NCI-H2227 (cell line): ENCODE data around the gene FXYD2.

Experiments used
- DNase-seq: peaks from one replicate; lab custom pipeline; 2025; ENCODE audit not compliant: unreplicated experiment; lab: John Stamatoyannopoulos, UW

The FXYD2 gene

GRCh38 chr11:117859061-117859460 is 34.5 kb upstream of the FXYD2 start:
- no peak for DNase-seq

GRCh38 chr11:117857734-117858414 is 33.3 kb upstream of the FXYD2 start:
- DNase-seq: no peak

GRCh38 chr11:117855912-117856651 is 31.5 kb upstream of the FXYD2 start:
- peak; percentile 44 for DNase-seq

GRCh38 chr11:117855186-117855845 is 30.8 kb upstream of the FXYD2 start:
- DNase-seq: no peak

GRCh38 chr11:117852309-117852708 is 27.8 kb upstream of the FXYD2 start:
- no peak for DNase-seq

DNA sequence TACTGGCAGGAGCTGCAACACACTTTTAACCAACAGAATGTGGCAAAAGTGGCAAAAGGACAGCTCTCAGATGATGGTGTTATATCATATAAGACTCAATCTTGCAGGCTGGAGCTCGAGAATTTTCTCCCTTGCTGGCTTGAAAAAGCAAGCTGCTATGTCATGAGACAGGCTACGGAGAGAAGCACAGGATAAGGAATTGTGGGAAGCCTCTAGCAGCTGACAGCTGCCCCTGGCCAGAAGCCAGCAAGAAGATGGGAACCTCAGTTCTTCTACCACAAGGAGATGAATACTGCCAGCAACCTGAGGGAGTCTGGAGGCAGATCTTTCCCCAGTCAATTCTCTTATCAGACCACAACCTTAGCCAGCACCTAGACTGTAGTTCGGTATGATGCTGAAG is 27.3 kb upstream of the FXYD2 start:
- DNase-seq: no peak

- peak; percentile 44 for DNase-seq
Observed at GRCh38 chr11:117851106-117851505, 26.6 kb upstream of the FXYD2 start.

DNA sequence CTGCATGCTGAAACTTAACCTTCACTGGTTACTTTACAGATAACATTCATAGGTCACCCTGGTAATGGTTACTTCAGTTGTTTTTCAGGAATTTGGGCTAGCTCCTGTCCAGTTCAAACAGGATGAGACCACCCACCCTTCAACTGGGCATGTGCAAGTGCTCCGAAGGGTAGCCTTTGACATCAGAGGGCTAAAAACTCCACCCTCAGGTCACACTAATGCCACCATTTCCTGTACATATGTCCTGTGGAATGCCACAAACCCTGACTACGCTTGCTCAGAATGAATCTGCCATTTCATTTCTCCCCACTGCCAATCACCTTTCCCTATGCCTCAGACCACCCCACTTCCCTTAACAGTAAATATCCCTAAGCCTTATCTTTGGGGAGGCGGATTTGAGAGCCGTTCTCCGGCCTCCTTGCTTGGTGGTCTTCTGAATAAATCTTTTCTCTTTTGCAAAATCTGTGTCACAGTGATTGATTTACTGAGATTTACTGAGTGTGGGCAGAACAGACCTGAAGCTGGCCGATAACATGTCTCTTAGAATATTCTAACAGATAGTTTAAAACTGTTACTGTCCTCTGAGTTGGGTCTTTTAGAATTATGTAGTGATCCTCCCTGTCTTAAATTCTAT is 25.4 kb upstream of the FXYD2 start:
- DNase-seq: no peak

DNA sequence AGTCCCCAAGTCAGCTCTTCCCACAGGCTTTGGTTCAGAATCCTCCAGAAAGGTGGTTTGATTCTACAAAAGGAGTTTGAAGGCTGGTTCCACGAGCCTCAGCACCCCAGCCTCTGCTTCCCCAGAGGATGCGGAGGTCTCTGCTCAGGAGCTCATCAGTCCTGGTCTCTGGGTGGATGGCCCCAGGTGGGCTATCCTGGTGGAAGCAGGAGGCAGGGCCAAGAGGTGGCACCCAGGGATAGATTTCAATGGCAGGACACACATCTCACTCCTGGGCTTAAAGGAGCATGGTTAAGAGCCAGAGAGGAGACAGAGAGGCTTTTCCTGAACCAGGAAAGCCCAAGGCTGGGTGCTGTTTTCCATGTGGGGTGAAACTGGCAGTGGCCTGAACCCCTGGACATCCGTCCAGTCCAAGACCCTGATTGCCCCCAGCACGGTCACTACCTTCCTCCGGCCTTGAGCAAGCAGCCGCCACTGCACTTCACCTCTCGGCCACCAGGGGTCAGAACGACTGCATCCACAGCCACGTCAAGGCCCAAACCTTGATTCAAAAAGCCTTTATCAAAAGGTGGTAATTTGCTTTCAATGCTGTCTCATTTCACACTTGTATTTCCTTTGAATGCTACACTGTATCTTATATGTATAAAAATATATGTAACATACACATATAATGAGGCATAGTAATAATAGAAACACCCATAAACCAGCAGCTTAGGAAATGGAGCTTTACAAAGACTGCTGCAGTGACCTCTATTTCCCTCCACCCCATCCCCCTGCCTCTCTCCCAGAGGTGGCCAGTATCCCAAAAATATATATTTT is 19.3 kb upstream of the FXYD2 start:
- DNase-seq: peak; percentile 73

GRCh38 chr11:117842131-117842941 is 17.8 kb upstream of the FXYD2 start:
- no peak for DNase-seq

DNA sequence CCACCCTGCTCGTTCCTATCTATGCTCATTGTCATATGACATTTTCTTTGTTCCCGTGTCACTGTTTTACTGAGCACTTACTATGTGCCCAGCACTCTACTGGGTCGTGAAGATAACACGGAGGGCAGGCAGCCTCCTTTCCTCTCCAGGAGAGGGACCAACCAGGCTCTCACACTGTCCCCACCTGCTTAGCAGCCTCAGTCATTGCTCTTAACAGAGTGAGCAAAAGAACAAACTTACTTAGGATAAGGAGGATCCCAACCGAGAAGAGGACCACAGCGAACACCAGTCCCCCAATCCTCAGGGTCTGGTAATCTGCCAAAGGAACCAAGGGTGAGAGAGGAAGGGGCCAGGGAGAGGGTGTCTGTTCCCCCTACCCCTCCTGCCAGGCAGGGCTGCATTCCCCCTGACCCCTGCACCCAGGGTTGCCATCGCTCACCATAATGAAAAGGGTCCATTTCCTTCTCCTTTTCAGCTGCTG is 17.0 kb upstream of the FXYD2 start:
- no peak for DNase-seq

DNA sequence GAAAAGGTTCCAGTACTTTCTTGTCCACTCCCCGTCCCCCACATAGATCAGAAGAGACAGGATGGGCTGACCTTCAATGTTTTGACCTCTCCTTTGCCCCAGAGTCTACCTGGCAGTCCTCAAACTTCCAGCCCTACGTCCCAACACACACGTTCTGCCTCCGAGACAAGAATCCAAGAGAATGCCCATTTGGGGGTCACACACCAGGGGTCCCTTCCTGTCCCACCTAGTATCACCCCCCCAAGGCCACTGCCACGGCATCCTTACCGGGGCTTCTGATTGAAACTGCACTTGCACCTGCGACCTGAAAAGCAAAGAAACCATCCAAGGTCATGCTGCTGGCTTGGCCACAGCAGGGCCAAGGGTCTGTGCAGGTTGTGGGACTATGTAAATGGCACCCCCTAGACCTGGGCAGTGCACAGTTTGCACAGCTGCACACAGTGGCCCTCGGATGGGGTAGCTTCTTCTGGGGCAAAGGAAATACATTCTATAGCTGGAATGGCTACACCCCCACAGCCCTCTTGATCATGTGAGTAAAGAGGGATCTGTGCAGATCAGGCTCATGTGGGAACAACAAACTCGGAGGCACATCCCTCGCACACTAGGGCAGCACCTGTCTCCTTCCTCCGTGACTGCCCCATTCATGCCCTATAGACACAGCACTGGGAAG is 16.5 kb upstream of the FXYD2 start:
- DNase-seq: no peak

DNA sequence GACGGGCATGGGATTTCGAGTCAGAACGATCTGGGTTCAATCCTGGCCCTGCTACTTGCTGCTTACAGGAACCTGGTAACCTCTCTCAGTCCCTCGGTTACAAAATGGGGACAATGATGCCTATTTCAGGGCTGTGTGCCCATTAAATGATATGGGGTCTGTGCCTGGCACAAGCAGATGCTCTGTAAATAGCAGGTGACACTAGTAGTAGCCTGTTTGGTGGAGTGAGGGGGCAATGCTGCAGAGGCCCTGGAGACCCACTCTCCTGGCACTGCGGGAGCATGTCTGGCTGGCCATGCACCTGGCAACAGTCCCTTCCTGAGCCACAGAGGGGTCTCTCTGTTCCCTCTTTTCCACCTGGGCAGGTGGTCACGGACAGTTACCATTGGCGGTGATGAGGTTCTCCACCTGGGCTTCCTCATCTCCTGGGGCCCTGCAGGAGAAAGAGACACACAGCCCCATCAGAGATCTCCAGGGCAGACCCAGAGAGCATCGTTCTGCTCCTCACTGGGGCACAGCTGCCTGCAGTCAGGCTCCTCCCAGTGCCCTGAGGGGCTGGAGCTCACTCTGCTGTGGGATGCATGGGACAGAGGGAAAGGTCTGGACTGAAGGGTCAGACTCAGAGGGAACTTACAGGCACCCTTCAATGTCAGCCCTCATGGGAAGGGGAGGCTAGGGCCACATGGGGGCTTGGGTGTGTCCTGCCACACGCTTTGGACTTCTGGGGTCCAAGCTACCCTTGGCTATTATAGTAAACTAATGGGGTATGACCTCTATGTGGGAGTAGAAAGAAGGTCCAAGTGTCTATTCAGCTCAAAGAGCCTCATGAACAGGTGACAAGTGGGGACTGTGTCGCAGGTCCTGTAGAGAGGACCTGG is 15.6 kb upstream of the FXYD2 start:
- DNase-seq: no peak

GRCh38 chr11:117839380-117839881 is 14.9 kb upstream of the FXYD2 start:
- no peak for DNase-seq

- no peak for DNase-seq
Observed at GRCh38 chr11:117838901-117839300, 14.4 kb upstream of the FXYD2 start.

DNA sequence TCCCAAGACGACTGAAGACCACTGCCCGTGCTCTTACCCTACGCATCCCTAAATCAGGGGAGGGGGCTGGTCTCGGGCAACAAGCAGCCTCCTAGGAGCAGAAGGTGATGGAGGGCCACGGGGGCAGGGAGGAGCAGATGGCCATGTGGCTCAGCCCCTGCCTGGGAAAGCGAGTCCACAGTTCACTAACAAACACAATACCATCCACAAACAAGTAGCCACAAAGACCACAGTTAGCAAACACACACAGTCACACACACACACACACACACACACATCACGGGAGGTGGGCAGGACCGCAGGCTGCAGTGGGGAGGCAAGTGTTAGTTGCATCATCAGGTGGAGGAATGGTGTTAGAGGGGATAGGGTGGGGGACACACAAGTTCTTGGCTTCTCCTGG is 13.2 kb upstream of the FXYD2 start:
- no peak for DNase-seq

- DNase-seq: no peak
Observed at GRCh38 chr11:117837070-117837776, 12.7 kb upstream of the FXYD2 start.
